PC-9 (cell line): ENCODE data around the gene NACA. TPM values are rescaled to one million over a fixed set of nuclear protein-coding genes. Genes with fewer than 3 reads are reported as not detected.

Experiments
- BruUV-seq: library from RNA; stranded (reverse); fragments of 400-500 nt; replicated peaks from 2 replicates; lab custom pipeline; 2021; lab: Mats Ljungman, UMichigan
- CTCF ChIA-PET: fragments of 300-600 bp; sonication (Branson Sonifier 250); formaldehyde crosslinking; loops from one replicate; lab custom pipeline; 2022; ENCODE audit warnings: antibody characterized with exemption; lab: Charles Lee
- POLR2A ChIA-PET: fragments of 300-600 bp; sonication (Branson Sonifier 250); formaldehyde crosslinking; loops from one replicate; lab custom pipeline; 2022; ENCODE audit warnings: antibody characterized with exemption; ENCODE audit not compliant: unreplicated experiment; lab: Charles Lee
- DNase-seq, 2 experiments: peaks; one replicate each; pipeline versions ENCODE4 v3.0.0 to v3.0.0-alpha.2; 2015 to 2022; ENCODE audit warnings: mixed read lengths in 1 of 2
- H2AFZ ChIP-seq: fragments of 200-600 bp; sonication (generic); 2 replicates; pipeline ENCODE4 v1.8.1; 2017; ENCODE audit warnings: antibody characterized with exemption
- H3F3A ChIP-seq: fragments of 200-600 bp; sonication (generic); 2 replicates; pipeline ENCODE4 v1.8.1; 2017; ENCODE audit warnings: antibody characterized with exemption, mild to moderate bottlenecking, low read depth; ENCODE audit not compliant: insufficient read depth
- H3K27ac ChIP-seq: fragments of 200-600 bp; sonication (generic); 2 replicates; pipeline ENCODE4 v1.6.1; 2016; ENCODE audit warnings: mixed run types
- H3K27me3 ChIP-seq: fragments of 200-600 bp; sonication (generic); 2 replicates; pipeline ENCODE4 v1.6.1; 2016; ENCODE audit warnings: low read depth, mixed run types; ENCODE audit not compliant: insufficient read depth
- H3K36me3 ChIP-seq: fragments of 200-600 bp; sonication (generic); 2 replicates; pipeline ENCODE4 v1.6.1; 2016; ENCODE audit warnings: low read depth, mixed run types
- H3K4me1 ChIP-seq: fragments of 200-600 bp; sonication (generic); replicated peaks from 2 replicates; pipeline ENCODE4 v1.6.1; 2016; ENCODE audit warnings: mixed run types; ENCODE audit not compliant: insufficient read depth
- H3K4me2 ChIP-seq: fragments of 200-600 bp; sonication (generic); 2 replicates; pipeline ENCODE4 v1.6.1; 2017; ENCODE audit warnings: mixed run types
- H3K4me3 ChIP-seq: fragments of 200-600 bp; sonication (generic); 2 replicates; pipeline ENCODE4 v1.6.1; 2016; ENCODE audit warnings: mixed run types
- H3K79me2 ChIP-seq: fragments of 200-600 bp; sonication (generic); 2 replicates; pipeline ENCODE4 v1.6.1; 2017; ENCODE audit warnings: low read depth, mixed run types
- H3K9me2 ChIP-seq: fragments of 200-600 bp; sonication (generic); 2 replicates; pipeline ENCODE4 v1.8.1; 2017; ENCODE audit warnings: mild to moderate bottlenecking; ENCODE audit not compliant: insufficient read depth
- H3K9me3 ChIP-seq: fragments of 200-600 bp; sonication (generic); 2 replicates; pipeline ENCODE4 v1.8.1; 2016; ENCODE audit warnings: low read depth; ENCODE audit not compliant: insufficient read depth
- H4K20me1 ChIP-seq: fragments of 200-600 bp; sonication (generic); 2 replicates; pipeline ENCODE4 v1.8.1; 2017; ENCODE audit not compliant: insufficient read depth
- EZH2 ChIP-seq: fragments of 200-600 bp; sonication (generic); IDR thresholded peaks from 2 replicates; pipeline ENCODE4 v1.8.0; 2017; ENCODE audit warnings: antibody characterized with exemption, low read depth
- intact Hi-C: fragments of 100-400 bp; cut with micrococcal nuclease; formaldehyde crosslinking; loops from one replicate; pipeline ENCODE4 v1.10.0; 2022; ENCODE audit not compliant: unreplicated experiment
- total RNA-seq: library from RNA; stranded (reverse); gene quantifications from 2 replicates; pipeline ENCODE4 v1.2.3, GENCODE V29; 2021
- TF ChIP-seq, protein P1 (sequence below): fragments of 200-600 bp; sonication (generic); conservative IDR thresholded peaks from 2 replicates; pipeline ENCODE4 v1.6.1; 2017; ENCODE audit warnings: mixed run types, antibody characterized with exemption, mild to moderate bottlenecking, moderate library complexity

NACA gene
- total RNA-seq, 1 experiment from 2014 or later = 1,035 TPM

DNA sequence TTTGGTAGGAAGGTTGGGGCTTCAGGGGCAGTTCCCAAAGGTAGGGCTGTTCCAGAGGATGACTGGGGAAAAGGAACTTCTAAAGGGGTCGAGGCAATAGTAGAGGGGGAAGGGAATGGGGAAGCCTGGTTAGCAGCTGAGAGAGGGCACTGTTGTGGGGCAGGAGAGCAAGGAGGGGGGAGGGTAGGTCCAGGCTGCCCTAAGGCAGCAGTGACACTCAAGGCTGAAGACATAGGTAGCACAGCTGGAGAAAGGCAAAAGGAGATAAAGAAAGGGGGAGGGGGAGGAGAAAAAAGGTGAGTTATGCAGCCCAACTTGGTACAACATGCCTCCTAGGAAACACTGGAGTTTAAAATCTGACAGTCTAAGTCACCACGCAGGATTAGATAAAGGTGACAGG lies 3.9 kb downstream of the NACA start:
- peaks cover 55% of the 10 kb centered on the region for H3K36me3 ChIP-seq
- BruUV-seq = no TSS peak
- H3K4me1 ChIP-seq = peaks cover 52% of the 10 kb centered on the region
- no peaks in the 10 kb centered on the region for H3K9me3 ChIP-seq
- POLR2A ChIA-PET = interaction anchor here (0.6 to 0.7 kb wide), 4 partner anchors 15 to 62 kb away, joined by 3 to 10 read pairs (median 6); partner anchors contain the start of gene PTGES3
- H2AFZ ChIP-seq = no peak overlapping the region
- peak overlapping the region; percentile 63 for H3K27ac ChIP-seq
- H4K20me1 ChIP-seq = peaks cover 66% of the 10 kb centered on the region
- peaks cover 81% of the 10 kb centered on the region for H3K79me2 ChIP-seq
- H3K4me3 ChIP-seq = peak overlapping the region; percentile 46; the same call in 1 of the 2 replicates
- no peaks in the 10 kb centered on the region for H3K27me3 ChIP-seq
- peaks cover 80% of the 10 kb centered on the region for H3F3A ChIP-seq
- intact Hi-C loops = loop anchor here (10.0 kb wide), 1 partner anchor 56 kb away; no protein-coding TSS in a partner anchor
- DNase-seq = no peak
- TF ChIP-seq, protein P1, sequence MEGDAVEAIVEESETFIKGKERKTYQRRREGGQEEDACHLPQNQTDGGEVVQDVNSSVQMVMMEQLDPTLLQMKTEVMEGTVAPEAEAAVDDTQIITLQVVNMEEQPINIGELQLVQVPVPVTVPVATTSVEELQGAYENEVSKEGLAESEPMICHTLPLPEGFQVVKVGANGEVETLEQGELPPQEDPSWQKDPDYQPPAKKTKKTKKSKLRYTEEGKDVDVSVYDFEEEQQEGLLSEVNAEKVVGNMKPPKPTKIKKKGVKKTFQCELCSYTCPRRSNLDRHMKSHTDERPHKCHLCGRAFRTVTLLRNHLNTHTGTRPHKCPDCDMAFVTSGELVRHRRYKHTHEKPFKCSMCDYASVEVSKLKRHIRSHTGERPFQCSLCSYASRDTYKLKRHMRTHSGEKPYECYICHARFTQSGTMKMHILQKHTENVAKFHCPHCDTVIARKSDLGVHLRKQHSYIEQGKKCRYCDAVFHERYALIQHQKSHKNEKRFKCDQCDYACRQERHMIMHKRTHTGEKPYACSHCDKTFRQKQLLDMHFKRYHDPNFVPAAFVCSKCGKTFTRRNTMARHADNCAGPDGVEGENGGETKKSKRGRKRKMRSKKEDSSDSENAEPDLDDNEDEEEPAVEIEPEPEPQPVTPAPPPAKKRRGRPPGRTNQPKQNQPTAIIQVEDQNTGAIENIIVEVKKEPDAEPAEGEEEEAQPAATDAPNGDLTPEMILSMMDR = no peak
- TF ChIP-seq EZH2 = no peak
- CTCF ChIA-PET = no interaction called here
- H3K4me2 ChIP-seq = peak overlapping the region; percentile 98
- H3K9me2 ChIP-seq = no peaks in the 10 kb centered on the region

DNA sequence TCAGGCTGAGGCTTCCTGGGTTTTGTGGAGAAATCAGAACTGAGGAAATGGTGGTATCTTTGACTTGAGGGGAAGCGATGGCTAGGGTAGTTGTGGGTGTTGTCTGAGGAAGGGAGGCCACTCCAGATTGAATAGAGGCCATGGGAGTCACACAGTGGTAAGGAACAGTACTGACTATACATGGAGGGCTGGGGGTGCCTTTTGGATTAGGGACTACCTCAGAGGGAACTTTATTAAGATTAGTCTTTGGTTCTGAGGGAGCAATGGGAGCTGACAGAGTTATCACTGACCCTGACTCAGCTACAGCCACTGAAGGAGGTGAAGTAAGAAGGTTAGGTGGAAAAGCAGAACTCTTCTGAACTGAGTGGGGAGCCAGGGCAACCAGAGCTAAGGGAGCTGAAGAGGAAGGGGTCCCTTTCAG lies 4.4 kb downstream of the NACA start:
- Histone ChIP-seq H4K20me1 (peaks cover 71% of the 10 kb centered on the region), H3K9me2 (no peaks in the 10 kb centered on the region), H3K27ac (peak overlapping the region; percentile 63), H3F3A (peaks cover 80% of the 10 kb centered on the region), H3K9me3 (no peaks in the 10 kb centered on the region), H3K4me1 (peaks cover 52% of the 10 kb centered on the region), H2AFZ (no peak overlapping the region), H3K4me3 (peak overlapping the region; percentile 46; the same call in 1 of the 2 replicates), H3K27me3 (no peaks in the 10 kb centered on the region), H3K79me2 (peaks cover 86% of the 10 kb centered on the region), H3K4me2 (peak overlapping the region; percentile 98), H3K36me3 (peaks cover 60% of the 10 kb centered on the region)
- TF ChIP-seq EZH2 = no peak
- TF ChIP-seq, protein P1 = no peak
- CTCF ChIA-PET = no interaction called here
- no peak for DNase-seq
- intact Hi-C loops = loop anchor here (10.0 kb wide), 1 partner anchor 56 kb away; no protein-coding TSS in a partner anchor
- no TSS peak for BruUV-seq
- POLR2A ChIA-PET = interaction anchor here (0.6 to 0.7 kb wide), 4 partner anchors 15 to 62 kb away, joined by 3 to 10 read pairs (median 6); partner anchors contain the start of gene PTGES3

DNA sequence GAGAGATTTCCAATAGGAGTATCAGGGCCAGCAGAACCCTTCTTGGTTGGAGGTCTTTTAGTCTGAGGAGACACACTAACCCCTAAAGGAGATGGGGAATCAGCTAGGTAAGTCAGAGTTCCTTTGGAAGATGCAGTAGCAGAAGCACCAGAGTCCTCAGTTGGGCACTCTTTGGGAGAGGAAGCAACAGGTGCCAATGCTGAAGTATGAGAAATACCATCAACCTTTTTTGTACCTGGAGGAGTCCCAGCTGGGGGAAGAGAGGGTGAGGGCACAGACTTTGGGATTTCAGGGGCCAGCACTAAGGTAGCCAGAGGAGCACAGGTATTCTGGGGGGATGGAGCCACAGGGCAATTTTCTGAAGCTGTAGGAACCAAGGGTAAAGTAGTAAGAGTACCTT lies 6.0 kb downstream of the NACA start:
- H3K4me2 ChIP-seq = no peak overlapping the region
- BruUV-seq = no TSS peak
- no peak overlapping the region for H2AFZ ChIP-seq

More for the DNA sequence above, 6.0 kb downstream of the NACA start:
- peaks cover 85% of the 10 kb centered on the region for H3K79me2 ChIP-seq
- H3K9me2 ChIP-seq = no peaks in the 10 kb centered on the region
- no peaks in the 10 kb centered on the region for H3K27me3 ChIP-seq
- ChIA-PET POLR2A (interaction anchor here (0.5 to 0.8 kb wide), 3 partner anchors 46 to 84 kb away, joined by 5 to 31 read pairs (median 23); no protein-coding TSS in a partner anchor), CTCF (interaction anchor here (0.5 kb wide), 1 partner anchor 8 kb away, joined by 4 read pairs; no protein-coding TSS in a partner anchor)
- H3K4me3 ChIP-seq = no peak overlapping the region
- intact Hi-C loops = no loop called here
- peaks cover 69% of the 10 kb centered on the region for H3K36me3 ChIP-seq
- peaks cover 50% of the 10 kb centered on the region for H3K4me1 ChIP-seq
- no peaks in the 10 kb centered on the region for H3K9me3 ChIP-seq
- H4K20me1 ChIP-seq = peaks cover 85% of the 10 kb centered on the region
- no peak for DNase-seq
- TF ChIP-seq, protein P1 = no peak
- TF ChIP-seq EZH2 = no peak
- peaks cover 82% of the 10 kb centered on the region for H3F3A ChIP-seq
- H3K27ac ChIP-seq = no peak overlapping the region
